NCI-H1092 treated with DMSO at 0.1 percent for 48 hours (cell line): ENCODE results near the gene IKZF1.
A peak's percentile ranks its signal among the peaks of the same experiment; 100 is the strongest.

Experiments
- DNase-seq: peaks from one replicate; lab custom pipeline; 2025; lab: John Stamatoyannopoulos, UW

IKZF1 gene

DNA sequence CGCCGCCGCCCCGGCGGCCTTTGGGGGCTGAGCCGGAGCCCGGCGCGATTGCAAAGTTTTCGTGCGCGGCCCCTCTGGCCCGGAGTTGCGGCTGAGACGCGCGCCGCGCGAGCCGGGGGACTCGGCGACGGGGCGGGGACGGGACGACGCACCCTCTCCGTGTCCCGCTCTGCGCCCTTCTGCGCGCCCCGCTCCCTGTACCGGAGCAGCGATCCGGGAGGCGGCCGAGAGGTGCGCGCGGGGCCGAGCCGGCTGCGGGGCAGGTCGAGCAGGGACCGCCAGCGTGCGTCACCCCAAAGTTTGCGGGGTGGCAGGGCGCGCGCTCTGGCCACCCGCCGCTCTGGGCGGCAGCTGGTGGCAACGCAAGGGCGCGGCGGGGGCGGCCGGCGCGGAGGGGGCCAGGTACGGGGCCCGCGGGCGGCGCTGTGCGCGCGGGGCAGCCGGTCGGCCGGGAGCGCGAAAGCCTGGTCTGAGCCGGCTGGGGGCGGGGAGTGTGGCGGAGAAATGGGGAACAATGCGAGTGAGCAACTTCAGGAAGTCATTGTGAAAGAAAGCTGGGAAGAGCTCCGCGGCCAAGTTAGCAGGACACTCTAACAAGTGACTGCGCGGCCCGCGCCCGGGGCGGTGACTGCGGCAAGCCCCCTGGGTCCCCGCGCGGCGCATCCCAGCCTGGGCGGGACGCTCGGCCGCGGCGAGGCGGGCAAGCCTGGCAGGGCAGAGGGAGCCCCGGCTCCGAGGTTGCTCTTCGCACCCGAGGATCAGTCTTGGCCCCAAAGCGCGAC is at the start of gene IKZF1:
IKZF1 (plus strand) TSS at position 588 of the 782 bp plus-strand sequence. CDS start 14,346 bp downstream, outside the sequence.
- no peak for DNase-seq

DNA sequence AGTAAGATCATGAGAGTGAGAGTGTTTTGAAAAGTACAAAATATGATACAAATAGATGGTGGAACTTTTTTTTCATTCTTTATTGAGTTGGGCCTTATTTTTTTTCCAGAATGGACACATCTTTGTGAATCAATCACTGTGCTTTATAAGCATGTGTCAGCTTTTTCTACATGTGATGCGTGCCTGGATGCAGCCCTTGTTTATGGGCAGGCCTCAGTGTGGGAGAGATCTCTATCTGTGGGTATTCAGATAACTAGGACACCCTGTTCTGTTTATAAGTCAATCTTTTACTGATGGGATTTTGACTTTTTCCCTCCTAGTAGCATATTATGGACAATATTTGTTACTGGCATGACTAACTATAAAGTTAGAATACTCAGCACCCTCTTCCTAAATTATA is 42.9 kb upstream of the IKZF1 start:
- no peak for DNase-seq

DNA sequence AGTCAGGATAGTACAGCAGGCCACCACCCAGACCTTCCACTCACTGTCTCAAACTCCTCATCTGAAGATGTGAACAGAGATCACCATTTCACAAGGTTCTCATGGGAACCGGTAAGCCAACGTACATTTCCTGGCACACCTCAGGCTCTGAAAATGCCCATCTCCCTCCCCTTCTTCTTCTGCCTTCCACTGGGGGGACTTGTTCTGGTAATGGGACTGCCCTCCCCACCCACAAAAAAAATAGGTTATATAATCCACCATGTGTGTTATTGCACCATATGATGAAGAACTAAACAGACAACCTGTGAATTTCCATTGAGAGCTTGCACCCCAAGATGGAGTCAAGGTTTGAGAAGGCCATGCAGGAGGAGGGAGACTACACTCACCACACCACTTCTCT is 42.1 kb upstream of the IKZF1 start:
- DNase-seq: no peak

DNA sequence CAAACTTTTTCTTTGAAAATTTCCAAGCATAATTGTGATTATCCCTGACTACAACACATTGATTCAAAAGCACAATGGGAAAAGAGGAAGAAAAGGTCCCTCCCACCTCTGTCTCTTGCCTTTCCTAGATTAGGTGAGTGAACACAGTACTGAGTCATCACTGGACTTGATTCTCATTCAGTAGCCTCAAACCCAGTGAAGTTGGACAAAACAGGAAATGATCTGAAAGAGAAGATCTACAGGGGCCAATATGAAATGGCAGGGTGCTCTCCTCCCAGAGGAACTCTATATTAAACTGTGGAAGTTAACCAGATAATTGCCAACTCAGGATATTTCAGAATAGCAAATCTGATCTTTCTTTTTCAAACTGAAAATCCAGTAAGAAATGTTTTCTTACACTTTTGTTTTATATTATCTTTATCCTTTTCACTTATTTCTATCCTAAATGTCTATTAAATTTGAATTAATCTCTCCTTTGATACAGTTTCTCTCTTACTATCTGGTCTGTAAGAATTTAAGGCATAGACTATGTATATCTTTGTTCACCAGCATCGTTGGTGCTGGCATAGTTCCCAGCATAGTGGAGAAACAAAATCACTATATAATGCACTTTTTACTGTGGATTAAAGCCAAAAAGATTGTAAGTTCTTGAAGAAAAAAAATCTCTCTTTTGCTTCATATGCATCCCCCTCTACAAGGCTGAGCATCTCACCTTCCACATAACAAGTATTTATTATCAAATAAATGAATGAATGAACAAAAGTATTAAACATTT is 41.4 kb upstream of the IKZF1 start:
- DNase-seq: no peak

DNA sequence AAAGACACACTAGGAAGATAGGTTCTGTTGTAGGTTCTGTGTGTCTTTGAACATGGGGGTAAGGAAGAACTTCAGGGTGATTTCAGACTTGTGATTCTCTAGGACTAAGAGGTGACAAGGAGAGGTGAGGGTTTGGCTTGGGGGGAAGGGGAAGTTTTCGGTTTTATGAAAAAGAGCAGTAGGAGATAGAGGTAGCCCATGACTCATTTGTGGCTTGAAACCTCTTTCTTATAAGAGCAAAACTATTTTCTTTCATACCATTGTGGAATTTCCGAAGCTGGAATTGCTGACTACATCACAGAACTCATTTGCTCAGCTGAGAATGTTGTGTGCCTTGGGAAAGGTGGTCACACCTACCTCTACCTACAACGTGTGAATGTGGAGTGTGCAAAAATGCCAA is 39.6 kb upstream of the IKZF1 start:
- no peak for DNase-seq

DNA sequence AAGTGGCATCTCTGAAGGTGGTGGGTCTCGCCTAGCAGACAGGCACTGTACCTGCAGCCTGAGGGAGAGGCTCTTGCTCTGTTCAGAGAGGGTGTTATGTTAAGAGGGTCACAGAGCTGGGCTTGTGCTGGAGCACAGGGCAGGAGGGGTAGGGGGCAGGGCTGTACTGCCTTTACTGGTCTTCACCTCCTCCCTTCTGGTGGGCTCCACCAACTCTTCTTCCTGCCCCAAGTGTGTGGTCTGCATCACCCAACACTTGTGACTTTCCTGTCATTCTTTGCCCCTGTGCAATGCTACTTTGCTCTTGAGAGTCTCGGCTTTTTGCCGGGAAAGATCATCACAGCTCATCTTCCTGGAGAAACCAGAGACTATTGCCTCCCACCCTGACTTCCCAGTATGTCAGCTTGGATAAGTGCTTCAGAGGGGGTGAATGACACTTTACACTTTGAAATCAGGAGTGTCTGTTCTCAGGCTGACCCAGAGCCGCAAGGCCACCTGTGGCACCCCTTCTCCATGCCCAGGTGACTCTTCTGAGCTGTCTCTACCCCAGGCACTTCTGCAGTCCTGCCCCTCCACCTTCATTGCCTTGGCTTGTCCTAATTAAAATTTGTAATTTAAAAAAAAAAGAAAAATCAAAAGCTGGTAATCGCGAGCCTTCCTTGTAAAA is 38.4 kb upstream of the IKZF1 start:
- no peak for DNase-seq

DNA sequence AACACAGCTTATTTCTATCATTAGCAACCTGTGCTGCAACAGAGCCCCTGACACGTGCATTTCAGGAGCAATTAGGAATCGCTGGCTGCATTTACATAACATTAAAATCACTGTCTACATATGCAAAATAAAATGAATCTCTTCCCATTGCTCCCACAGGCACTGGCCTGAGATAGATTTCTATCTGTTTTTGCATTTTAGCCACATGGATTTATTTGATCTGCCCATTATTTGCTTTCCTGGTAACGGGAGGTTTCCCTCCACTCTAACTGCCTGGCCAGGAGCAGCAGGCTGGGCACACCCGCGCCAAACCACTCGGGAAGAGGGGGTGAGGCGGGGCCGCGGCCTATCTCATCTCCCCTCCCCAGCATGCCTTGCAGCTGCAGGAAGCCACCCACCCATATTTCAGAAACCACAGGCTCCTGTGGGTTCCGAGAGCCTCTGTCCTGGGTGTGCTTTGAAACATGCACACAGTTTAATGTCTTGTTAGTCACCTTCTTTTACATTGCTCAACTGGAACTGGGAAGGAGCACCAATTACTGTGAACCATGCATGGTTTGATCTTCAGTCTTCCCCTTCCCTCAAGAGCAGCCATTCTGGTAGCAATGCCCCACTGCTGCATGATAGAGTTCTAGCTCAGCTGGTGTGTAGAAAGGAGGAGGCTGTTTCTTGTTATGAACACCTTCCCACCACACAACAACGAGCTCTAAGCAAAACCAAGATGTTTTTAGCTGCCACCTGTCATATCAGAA is 37.7 kb upstream of the IKZF1 start:
- peak; percentile 3 for DNase-seq

DNA sequence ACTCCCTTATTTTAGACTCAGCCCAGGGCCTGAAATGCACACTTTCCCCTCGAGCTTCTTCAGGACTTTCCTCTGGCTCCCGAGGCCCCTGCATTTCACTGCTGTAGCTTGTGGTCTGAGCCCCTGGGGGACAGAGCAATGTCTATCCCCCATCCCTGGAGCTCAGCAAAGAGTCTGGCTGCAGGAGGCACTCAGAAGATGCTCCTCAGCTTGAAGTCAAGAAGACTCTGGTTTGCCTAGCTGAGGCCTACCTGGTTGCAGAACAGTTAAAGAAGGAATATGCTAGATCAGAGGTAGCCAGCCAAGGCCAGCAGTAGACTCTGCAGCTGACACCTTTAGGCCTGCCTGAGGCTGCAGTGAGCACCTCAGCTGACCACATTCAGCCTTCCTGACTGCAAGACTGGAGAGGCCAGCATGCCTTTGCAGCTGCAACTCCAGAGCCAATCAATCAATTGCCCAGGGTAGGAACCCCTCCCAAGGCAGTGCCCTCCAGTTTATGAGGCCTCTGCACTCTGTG is 36.9 kb upstream of the IKZF1 start:
- DNase-seq: no peak

DNA sequence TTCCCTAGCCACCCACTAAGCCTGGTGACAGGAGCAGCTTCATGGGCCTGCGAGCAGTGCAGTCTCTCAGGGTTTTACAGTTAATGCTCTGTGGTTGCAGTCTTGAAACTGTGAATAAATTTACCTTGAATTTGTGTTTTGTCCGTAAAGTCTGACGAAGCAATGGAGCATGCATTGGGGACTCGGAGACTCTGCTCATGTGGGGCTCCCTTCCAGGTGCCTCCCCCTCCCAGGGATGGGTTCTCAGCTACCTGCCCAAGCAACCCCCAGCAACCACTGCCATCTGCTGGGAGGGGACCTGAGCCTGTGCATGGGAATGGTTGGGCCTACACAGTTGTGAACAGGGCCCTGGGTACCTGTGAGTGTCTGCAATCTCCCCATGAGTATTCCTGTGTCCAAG is 36.3 kb upstream of the IKZF1 start:
- no peak for DNase-seq

DNA sequence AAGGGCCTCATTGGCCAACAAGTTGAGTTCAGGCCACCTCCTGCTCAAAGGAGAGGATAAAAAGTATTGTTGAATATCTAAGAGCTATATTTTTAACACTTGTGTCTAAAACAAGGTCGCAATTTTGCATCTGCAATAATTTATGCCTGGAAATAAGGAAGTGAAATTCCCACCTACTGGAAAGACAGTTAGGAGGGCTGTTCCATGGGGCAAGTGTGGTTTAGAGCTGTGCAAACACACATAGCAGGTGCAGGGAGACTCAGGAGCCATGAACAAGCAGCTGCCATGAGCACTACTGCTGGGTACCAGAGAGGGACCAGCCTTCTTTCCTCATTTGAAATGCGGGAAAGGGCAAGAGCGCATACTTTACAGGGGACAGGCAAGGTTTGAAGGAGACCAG is 35.5 kb upstream of the IKZF1 start:
- no peak for DNase-seq

DNA sequence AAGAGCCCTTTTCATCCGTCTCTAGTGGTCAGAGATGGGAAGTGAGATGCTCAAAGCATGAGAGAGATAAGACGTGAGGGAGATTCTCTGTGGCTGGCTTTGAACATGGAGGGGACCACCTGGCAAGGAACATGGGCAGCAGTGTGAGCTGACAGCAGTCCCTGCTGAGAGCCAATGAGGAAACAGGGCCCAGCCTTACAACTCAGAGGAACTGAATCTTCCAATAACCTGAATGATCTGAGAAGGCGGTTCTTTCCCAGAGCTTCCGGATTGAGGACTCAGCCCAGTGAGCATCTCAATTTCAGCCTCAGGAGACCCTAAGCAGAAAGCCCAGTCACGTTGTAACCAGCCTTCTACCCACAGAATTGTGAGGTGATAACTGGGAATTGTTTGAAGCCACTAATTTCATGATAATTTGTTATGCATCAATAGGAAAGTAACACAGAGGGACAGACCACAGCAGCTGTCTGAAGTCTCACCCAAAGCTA is 33.9 kb upstream of the IKZF1 start:
- no peak for DNase-seq

DNA sequence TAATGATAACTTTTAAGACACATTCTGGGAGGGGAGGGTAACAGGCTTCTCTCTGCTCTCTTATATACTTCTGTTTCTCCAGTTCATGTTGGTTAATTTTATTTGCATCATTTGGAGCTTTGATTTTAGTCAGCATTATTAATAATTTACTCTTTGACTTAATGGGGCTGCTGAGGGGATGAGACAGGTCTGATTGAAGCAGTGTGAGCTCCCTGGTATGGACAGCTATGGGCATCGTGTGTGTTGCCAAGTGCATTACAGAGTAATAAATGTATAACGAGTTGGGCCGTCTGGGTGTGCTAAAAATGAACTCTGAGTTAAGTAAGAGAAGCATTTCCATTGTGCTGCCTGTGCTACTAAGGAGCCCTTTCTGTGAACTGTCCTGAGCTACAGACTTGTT is 31.7 kb upstream of the IKZF1 start:
- no peak for DNase-seq

DNA sequence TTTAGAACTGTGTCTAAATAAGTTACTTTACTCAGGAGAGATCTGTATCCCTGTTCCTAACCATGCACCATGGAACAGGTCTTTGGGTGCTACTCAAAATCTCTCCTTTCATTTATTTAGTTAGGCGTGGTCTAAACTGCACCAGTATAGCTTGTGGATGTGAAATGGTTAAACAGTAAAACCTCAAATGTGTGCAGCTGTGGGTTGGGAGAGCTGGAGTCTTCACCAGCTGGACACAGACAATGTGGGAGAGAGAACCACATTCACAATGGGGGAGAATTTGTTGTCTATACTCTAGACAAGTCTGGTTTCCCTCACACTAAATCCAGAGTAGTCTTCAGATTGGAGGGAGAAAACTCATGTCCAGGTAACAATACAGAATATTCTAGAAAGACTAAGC is 31.2 kb upstream of the IKZF1 start:
- no peak for DNase-seq

DNA sequence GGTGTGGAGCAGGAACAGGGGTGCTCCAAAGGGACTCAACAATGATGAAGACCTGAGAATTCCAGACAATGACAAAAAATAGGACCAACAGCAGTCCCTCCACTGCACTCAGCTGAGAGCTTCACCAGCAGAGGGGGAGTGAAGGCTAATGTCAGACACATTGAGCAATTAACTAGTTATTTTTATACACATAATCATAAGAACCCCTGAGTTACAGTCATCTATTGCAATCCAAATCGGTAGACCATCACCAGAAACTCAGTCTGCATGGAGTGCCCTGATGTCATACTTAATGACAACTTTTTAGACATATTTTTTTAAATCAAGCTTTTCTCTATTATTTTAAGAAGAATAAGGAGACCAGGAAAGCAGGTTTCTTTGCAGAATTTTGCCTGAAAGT is 30.6 kb upstream of the IKZF1 start:
- no peak for DNase-seq

DNA sequence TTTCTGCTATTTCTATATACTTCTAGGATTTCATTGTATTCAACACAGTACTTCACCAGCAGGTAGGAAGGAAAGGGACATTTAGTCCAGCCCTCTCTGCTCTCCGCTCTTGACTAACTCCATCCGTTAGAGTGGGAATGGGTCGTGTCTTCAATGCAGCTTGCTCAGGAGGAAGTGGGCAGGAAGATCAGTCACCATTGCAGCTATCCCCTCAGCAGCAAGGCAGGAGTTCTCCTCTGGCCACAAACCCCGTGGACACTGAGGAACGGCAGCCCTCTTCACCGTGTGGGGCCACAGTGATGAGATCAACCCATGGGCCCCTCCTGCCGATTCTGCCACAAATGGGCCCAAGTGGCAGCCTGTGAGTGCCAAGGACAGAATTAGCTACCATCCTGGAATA is 30.2 kb upstream of the IKZF1 start:
- DNase-seq: no peak

DNA sequence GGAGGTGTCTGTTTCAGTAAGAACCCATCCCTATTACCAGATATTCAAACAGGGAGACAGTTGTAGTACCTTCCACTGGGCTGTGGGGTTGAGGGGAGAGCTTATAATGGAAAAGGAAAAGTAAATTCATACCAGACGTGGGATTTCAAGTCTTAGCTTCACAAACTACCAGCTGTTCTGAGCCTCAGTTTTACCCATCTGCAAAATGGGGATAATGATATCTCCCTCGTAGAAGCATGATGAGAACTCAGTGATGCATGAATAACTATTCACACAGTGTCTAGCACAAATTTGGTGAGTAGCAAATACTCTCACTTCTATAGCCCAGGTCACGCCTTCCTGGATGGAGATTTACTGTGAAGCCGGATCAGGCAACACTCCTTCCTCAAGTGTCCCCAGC is 29.1 kb upstream of the IKZF1 start:
- no peak for DNase-seq

DNA sequence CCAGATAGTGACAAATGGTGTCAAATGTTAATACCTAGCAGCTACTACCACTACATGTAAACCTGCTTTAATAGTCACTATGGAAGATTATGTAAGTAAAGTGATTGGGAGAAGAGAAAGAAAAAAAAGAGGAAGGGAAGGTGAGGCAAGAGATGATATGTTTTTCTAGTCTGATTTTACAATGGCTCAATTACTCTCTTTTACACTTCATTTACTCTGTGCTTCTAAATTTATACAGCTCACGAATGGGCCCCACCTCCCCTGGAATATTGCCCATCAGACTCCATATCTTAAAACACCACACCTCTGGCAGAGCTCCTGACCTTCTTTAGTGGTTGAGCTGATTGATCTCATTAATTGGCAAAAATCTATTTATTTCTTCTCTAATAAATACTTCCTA is 28.0 kb upstream of the IKZF1 start:
- no peak for DNase-seq

DNA sequence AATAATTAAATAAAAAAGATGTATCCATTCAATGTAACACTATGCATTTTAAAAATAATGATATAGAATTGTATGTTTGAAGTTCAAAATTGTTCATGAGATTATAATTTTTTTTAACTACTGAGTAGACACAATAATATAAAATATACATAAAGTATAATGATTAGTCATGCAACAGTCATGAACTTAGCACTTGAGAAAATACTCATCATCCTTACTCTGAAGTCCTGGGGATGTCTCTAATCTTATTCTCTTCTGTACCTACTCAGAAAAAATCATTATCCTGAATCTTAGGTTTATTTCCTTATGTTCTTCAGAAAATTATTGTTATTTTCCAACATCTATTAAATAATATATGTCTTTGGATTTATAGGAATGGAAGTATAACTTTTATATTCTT is 26.4 kb upstream of the IKZF1 start:
- DNase-seq: no peak

DNA sequence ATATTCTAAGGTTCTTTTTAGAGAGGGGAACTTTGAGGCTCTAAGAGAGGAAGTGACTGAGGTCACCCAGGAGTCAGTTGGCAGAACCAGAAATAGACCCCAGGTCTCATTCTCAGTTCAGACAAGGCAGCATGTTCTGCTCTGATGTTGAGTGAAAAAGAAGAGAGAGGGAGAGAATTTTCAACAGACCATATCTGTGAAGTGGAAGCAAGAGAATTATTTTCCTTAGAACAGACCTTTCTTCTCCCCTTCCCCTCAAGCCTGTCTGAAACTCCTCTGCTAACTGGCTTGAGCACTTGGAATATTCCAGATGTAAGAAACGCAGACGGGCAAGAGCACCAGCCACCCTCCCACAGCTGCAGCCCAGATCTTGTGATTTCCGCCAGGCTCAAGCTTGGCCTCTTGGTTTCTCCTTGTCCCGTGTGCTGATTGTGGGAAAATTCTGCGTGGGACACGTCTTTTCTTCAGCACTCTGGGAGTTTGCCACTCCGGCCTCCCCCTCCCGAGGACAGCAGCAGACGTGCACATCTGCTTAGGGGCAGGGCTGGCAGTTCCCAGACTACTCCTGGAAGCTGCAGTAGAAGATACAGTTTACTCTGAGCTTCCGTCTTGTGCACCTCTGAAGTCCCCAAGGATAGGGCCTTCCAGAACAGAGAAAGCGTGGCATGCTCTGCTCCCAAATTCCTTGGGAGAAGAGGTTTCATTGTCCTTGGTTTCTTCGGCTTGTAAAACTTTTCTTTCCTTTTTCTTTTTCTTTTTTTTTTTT is 22.7 kb upstream of the IKZF1 start:
- DNase-seq: no peak

DNA sequence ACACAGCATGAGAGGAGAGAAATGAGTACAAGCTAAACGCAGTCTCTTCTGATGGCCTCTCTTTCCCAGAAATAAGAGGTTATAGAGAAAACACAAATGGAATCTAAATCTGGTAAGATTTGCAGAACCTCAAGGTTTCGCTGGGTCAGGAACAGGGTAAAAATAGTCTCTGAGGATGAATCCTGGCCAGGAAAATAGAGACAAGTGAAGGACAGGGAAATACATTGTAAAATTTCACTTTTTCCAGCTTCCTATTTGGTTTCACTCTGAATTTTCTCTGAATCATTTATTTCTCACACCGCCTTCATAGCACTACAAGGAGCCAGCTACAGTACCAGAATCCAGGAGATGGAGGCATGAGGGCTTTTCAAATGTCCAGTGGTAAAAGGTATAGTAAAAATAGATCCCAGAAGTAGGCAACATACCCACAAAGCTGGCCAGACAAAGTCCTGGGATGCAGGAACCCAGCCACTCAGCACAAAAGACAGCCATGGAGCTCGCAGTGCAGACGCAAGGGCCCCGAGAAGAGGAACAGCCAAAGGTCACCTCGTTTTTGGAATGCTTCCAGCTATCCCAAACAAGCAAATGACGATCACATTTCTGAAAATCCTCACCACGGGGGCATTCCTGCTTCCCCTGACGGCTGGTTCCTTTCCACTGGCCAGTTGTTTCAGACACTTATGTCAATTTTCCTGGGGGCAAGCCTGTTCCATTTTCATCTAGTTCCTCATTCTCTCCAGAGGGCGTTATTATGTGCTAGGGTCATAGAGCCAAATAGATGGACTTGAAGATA is 21.5 kb upstream of the IKZF1 start:
- no peak for DNase-seq
